Brain microvascular endothelial cell (primary cell): ENCODE results near the gene FOXD4.
"Not testable (repeated sequence)": the region's sequence is repeated elsewhere in the genome, so short reads cannot be mapped to it uniquely, and the experiment has no call there.

Experiments used
- DNase-seq: peaks from one replicate; pipeline ENCODE4 v3.0.0-alpha.2; 2020
- H3K27ac ChIP-seq: fragments of 250-450 bp; sonication (Bioruptor Pico); 2 replicates; pipeline ENCODE4 v1.5.1; 2020; ENCODE audit warnings: mild to moderate bottlenecking, moderate library complexity
- H3K27me3 ChIP-seq: fragments of 250-450 bp; sonication (Bioruptor Pico); replicated peaks from 2 replicates; pipeline ENCODE4 v1.5.1; 2020; ENCODE audit warnings: mild to moderate bottlenecking
- H3K36me3 ChIP-seq: fragments of 250-450 bp; sonication (Bioruptor Pico); replicated peaks from 2 replicates; pipeline ENCODE4 v1.5.1; 2020; ENCODE audit warnings: mild to moderate bottlenecking
- H3K4me3 ChIP-seq: 2 replicates; pipeline ENCODE4 v1.5.1; 2011; ENCODE audit warnings: low read depth, mild to moderate bottlenecking, control low read depth, low read length, moderate library complexity
- in situ Hi-C: cut with HindIII; loops from 2 replicates; pipeline ENCODE4 v1.10.0; 2017; ENCODE audit warnings: low sequenced_read_pairs, low pct_ligation_motif_present

FOXD4 gene

DNA sequence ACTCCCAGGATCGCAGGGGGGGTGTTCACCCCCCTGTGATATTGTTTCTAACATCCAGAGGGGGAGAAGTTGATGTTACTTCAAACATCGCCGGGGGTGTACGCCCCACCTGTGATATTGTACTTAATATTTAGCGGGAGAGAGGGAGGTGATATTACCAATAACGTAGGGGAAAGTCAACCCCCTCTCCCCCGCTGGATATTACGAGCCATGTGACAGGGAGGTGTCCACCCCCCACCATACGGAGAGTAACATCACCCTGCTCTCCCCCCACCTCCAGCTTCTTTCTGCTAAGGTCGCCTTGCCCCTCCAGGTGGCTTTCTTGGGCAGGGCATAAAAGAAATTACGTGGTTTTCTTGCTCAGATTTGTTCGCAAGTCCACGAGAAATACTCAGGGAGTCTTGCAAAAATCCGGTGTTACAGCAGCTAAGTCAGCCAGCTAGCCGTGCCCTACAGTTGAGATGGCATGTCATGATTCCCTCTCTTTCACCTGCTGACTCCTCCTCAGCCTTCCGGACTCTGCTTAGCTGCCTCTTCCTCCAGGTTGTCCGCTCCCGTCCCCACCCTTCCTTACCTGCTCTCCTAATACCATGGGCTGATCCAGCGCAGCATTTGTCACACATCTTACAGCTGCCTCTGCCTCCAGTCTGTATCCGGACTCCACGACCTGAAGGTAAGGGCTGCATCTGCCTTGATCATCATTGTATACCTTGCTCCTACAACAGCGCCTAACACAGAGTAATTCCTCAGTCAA is 9.3 kb downstream of the FOXD4 start:
- H3K27ac ChIP-seq, DNase-seq, H3K36me3 ChIP-seq, H3K4me3 ChIP-seq, in situ Hi-C loops: not testable (repeated sequence)
- peaks cover 11% of the 10 kb centered on the region for H3K27me3 ChIP-seq

DNA sequence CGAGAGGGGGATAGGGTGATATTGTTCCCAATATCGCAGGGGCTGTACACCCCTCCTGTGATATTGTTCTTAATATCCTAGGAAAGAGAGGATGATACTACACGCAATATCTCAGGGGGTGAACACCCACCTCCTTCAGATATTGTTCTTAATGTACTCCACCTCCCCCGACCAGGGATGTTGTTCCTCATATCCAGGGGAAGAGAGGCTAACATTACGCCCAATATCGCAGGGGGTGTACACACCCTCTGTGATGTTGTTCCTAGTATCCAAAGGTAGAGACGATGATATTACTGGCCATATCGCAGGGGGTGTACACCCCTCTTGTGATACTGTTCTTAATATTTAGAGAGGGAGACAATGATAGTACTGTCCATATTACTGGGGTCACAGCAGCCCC is 12.2 kb downstream of the FOXD4 start:
- H3K4me3 ChIP-seq, H3K27me3 ChIP-seq, H3K27ac ChIP-seq, in situ Hi-C loops, DNase-seq, H3K36me3 ChIP-seq: not testable (repeated sequence)

DNA sequence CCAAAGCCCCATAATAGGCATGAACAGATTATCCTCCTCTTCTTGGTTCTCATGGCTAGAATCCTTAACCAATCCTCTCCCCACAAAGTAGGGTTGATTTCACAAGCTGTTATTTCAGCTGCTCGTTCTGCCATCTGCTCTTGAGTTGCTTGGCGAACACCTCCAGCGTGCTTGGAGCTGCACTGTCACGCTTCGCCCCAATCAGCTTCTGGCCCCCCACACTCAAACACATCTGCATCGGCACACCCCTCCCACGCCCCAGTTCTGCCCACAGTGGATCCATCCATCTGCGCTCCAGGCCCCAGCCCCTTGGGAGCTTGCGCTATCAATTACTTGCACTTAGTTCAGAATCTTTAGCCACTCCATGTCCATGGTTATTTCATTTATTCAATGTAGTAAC is 17.8 kb downstream of the FOXD4 start:
- H3K36me3 ChIP-seq, H3K4me3 ChIP-seq, H3K27ac ChIP-seq, H3K27me3 ChIP-seq, DNase-seq, in situ Hi-C loops: not testable (repeated sequence)

GRCh38 chr9:99867-100266 is 18.4 kb downstream of the FOXD4 start:
- DNase-seq, in situ Hi-C loops, H3K27ac ChIP-seq, H3K36me3 ChIP-seq, H3K27me3 ChIP-seq, H3K4me3 ChIP-seq: not testable (repeated sequence)

GRCh38 chr9:98775-99174 is 19.4 kb downstream of the FOXD4 start:
- H3K4me3 ChIP-seq, H3K36me3 ChIP-seq, in situ Hi-C loops, H3K27ac ChIP-seq, H3K27me3 ChIP-seq, DNase-seq: not testable (repeated sequence)

GRCh38 chr9:94992-95391 is 23.2 kb downstream of the FOXD4 start:
- H3K36me3 ChIP-seq, in situ Hi-C loops, H3K27ac ChIP-seq, H3K4me3 ChIP-seq, DNase-seq, H3K27me3 ChIP-seq: not testable (repeated sequence)

- H3K27me3 ChIP-seq, in situ Hi-C loops, H3K27ac ChIP-seq, H3K36me3 ChIP-seq, DNase-seq, H3K4me3 ChIP-seq: not testable (repeated sequence)
These were observed 23.9 kb downstream of the FOXD4 start for GRCh38 chr9:94323-94722.

DNA sequence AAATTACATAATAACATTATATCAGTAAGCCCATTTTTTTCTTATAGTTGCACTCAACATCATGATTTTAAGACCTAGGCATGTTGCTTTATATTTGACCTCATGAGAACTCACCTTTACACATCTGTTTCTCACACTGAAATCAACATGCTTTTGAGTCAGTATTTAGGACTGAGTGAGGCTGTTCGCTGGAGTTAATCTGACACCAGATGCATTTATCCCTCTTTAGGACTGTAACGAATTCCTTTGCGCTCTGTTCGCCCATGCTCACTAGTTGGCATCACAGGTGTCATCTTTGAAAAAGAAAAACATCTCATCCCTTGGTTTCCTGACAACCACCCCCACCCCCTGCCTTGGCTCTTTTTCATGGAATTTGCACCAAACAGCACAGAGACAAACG is 24.3 kb downstream of the FOXD4 start:
- H3K36me3 ChIP-seq, H3K27ac ChIP-seq, in situ Hi-C loops, DNase-seq, H3K27me3 ChIP-seq, H3K4me3 ChIP-seq: not testable (repeated sequence)

GRCh38 chr9:90851-91250 is 27.4 kb downstream of the FOXD4 start:
- H3K27me3 ChIP-seq, H3K4me3 ChIP-seq, in situ Hi-C loops, H3K36me3 ChIP-seq, DNase-seq, H3K27ac ChIP-seq: not testable (repeated sequence)

DNA sequence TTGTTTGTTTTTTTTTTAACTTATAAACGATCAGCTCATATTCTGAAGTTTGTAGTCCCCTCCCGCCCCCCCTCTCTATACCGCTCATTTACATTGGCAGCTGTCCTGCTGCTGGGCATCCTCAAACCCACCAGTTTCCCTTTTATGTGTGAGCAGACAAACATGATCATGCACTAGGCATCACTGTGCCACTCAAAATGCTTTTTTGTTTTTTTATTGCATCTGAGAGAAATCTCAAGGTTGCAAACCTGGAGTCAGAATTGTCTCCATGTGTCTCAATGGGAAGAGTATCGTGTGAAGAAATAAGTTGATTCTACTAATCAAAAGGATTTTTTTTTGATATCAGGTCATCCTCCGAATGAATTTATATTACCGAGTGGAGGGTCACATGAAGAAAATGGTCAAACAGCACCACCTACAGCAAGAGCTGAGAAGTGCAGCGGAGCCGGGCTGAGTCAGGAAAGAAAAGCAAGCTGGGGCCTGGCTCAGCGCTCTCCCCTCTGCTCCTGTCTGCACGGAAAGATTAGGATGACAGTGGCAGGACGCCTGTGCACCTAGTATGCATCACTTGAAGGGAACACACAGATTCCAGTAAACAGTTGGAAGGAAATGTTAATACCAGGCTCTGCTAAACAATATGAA is 29.7 kb downstream of the FOXD4 start:
- in situ Hi-C loops: not testable (repeated sequence)

GRCh38 chr9:87860-88259 is 30.4 kb downstream of the FOXD4 start:
- H3K36me3 ChIP-seq, DNase-seq, H3K27me3 ChIP-seq, H3K27ac ChIP-seq, in situ Hi-C loops, H3K4me3 ChIP-seq: not testable (repeated sequence)

More for the DNA sequence above, 29.7 kb downstream of the FOXD4 start:
- H3K36me3 ChIP-seq, H3K27ac ChIP-seq, H3K27me3 ChIP-seq, H3K4me3 ChIP-seq, DNase-seq: not testable (repeated sequence)

- H3K4me3 ChIP-seq, H3K36me3 ChIP-seq, H3K27ac ChIP-seq, in situ Hi-C loops, DNase-seq, H3K27me3 ChIP-seq: not testable (repeated sequence)
These were observed 31.1 kb downstream of the FOXD4 start for GRCh38 chr9:87105-87504.

GRCh38 chr9:86697-87096 is 31.5 kb downstream of the FOXD4 start:
- in situ Hi-C loops, H3K4me3 ChIP-seq: not testable (repeated sequence)

DNA sequence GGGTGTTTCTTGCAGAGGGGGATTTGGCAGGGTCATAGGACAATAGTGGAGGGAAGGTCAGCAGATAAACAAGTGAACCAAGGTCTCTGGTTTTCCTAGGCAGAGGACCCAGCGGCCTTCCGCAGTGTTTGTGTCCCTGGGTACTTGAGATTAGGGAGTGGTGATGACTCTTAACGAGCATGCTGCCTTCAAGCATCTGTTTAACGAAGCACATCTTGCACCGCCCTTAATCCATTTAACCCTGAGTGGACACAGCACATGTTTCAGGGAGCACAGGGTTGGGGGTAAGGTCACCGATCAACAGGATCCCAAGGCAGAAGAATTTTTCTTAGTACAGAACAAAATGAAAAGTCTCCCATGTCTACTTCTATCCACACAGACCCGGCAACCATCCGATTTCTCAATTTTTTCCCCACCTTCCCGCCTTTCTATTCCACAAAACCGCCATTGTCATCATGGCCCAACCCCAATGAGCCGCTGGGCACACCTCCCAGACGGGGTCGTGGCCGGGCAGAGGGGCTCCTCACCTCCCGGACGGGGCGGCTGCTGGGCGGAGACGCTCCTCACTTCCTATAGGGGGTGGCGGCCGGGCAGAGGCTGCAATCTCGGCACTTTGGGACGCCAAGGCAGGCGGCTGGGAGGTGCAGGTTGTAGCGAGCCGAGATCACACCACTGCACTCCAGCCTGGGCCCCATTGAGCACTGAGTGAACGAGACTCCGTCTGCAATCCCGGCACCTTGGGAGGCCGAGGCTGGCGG is 35.1 kb downstream of the FOXD4 start:
- H3K36me3 ChIP-seq, H3K4me3 ChIP-seq, H3K27ac ChIP-seq, in situ Hi-C loops, DNase-seq, H3K27me3 ChIP-seq: not testable (repeated sequence)

More at GRCh38 chr9:86697-87096, 31.5 kb downstream of the FOXD4 start:
- H3K36me3 ChIP-seq, DNase-seq, H3K27me3 ChIP-seq, H3K27ac ChIP-seq: not testable (repeated sequence)
